Measurements from ENCODE around the gene DPP10.
"Not testable (repeated sequence)": the region's sequence is repeated elsewhere in the genome, so short reads cannot be mapped to it uniquely, and the experiment has no call there.

DPP10 gene

GRCh38 chr2:115412501-115412900 is 970.1 kb downstream of the DPP10 start:
- no peak for TF ChIP-seq CTCF (conservative IDR thresholded peaks at IDR 0.05)
- H3K27ac ChIP-seq = no peak overlapping the region

- H3K27ac ChIP-seq = no peak overlapping the region
- TF ChIP-seq CTCF (conservative IDR thresholded peaks at IDR 0.05) = no peak
Measured at GRCh38 chr2:115413791-115414190, 971.4 kb downstream of the DPP10 start.

GRCh38 chr2:115414466-115414865 is 972.0 kb downstream of the DPP10 start:
- H3K27ac ChIP-seq = no peak overlapping the region
- no peak for TF ChIP-seq CTCF (conservative IDR thresholded peaks at IDR 0.05)

DNA sequence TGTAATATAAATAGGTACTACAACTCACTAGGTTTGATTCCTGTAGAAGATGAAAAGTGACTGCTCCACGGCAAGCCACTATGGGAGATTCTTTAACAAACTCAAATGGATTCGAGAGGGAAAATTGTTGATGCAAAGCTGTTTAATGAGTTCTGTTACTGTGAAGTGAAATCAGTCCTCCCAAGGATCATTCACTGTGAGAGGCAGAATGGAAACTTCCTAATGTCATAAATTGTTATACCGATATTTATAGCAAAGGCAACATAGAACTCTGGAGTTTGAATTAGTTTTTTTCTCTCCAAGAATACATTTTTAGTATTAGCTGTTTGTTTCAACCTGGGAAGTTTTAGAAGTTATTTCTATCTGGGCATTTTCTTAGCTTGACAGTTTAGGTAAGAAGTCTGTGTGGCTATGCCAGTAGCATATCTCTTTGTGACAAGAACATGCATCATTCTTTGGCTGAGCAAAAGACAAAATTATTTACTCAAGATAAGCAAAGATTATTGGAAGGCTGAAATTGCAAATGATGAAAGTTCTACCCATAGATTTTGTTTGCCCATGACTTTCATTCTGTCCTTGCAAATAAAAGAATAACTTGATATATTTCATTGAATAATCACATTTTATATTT is 979.7 kb downstream of the DPP10 start:
- TF ChIP-seq CTCF (conservative IDR thresholded peaks at IDR 0.05) = no peak
- no peak overlapping the region for H3K27ac ChIP-seq

DNA sequence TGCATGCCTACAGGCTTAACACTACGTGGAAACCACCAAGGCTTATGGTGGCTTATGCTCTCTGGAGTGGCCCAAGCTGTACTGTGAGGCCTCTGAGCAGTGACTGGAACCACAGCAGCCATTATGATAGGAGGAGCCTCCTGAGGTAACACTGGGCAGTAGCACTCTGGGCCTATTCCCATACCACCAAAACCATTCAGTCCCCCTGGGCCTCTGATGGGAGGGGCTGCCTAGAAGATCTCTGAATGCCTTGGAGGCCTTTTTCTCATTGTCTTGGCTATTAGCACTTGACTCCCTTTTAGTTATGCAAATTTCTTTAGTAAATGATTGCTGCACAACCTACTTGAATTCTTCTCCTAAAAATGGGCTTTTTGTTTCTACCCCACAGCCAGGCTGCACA is 985.0 kb downstream of the DPP10 start:
- TF ChIP-seq CTCF (conservative IDR thresholded peaks at IDR 0.05) = no peak
- H3K27ac ChIP-seq = no peak overlapping the region

- H3K27ac ChIP-seq = not testable (repeated sequence)
Measured at GRCh38 chr2:115440746-115441145, 998.3 kb downstream of the DPP10 start.

GRCh38 chr2:115443539-115444185 is 1001.2 kb downstream of the DPP10 start:
- H3K27ac ChIP-seq = no peak overlapping the region
- TF ChIP-seq CTCF (conservative IDR thresholded peaks at IDR 0.05) = no peak

- H3K27ac ChIP-seq = no peak overlapping the region
- no peak for TF ChIP-seq CTCF (conservative IDR thresholded peaks at IDR 0.05)
Measured at GRCh38 chr2:115460008-115460407, 1017.6 kb downstream of the DPP10 start.
